GM19238 (cell line): Measurements from ENCODE around the gene SLC25A23.

ENCODE experiments used
- DNase-seq: peaks from one replicate; pipeline ENCODE4 v3.0.0; 2011; ENCODE audit warnings: low spot score; ENCODE audit not compliant: insufficient read length

SLC25A23 gene

DNA sequence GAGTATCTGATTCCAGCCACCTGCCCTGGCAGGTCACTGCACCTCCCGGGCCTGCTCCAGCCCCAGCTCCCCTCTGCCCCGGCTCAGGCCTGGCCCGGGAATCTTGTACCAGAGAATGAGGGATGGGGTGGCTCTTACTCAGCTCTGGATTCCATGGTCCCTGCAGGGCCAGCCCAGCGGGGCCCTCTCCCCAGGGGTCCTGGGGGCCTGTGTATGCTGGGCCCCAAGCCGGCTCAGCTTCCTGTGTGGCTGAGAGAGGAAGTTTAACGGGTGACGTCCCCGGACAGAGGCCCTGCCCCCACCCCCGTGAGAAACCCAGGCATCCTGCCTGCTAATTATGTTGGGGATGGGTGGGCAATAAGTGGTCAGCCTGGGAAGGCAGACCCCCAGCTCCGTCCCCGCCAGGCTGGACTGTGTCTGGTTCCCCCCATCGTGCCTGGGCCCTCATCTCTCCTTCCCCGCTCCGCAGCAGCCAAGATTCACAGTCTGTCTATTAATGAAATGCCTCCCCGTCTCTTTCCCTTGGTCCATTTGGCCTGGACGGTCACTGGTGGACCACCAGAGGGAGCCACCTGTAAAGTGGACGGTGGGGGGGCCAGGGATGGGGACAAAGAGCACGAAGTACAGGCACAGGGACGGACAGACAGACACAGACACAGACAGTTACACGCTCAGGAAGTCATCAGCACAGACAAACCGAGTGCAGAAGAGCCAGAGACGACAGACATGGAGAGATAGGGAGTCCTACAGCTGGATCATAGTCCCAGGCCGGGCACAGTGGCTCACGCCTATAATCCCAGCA is 22.1 kb upstream of the SLC25A23 start, which contains the start of gene DENND1C:
TSS of gene DENND1C (minus strand) at position 247 of the 802 bp plus-strand sequence. CDS start at position 155, 92 bp downstream.
- DNase-seq: no peak

- DNase-seq: no peak
These were observed 21.3 kb upstream of the SLC25A23 start for GRCh38 chr19:6480848-6481415.

GRCh38 chr19:6479836-6480398 is 20.3 kb upstream of the SLC25A23 start:
- no peak for DNase-seq

GRCh38 chr19:6478815-6479214 is 19.2 kb upstream of the SLC25A23 start:
- no peak for DNase-seq

- DNase-seq: no peak
These were observed 17.4 kb upstream of the SLC25A23 start for GRCh38 chr19:6476896-6477431.

DNA sequence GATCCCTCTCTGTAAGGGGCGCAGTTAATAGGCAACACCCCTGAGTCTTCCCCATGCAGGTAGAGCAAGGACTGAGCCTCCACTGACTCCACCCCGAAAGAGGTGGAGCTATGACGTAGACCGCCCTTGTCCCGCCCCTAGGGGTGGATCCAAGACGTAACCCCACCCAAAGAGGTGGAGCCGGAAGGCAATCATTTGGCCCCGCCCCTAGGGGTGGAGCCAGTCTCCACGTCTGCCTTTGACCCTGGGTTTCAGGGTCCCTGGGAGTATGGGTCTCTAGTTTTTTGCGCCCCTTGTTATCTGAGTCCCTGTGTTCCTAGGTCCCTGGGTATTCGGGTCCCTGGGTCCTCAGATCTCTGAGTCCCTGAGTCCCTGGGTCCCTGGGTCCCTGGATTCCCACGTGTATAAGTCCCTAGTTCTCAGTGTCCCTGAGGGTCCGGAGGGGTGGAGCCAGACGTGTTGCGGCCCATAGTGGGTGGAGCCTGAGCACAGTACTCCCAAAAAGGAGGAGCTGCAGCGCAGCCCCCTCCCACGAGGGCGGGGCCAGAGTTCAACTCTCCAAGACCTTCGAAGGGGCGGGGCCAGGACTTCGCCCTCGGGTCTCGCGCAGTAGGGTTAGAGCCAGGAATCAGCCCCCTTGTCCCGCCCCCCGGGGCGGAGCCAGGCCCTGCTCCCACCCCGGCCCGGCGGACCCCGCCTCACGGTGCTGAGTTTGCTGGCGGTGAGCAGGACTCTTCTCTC is 16.7 kb upstream of the SLC25A23 start:
- DNase-seq: no peak

DNA sequence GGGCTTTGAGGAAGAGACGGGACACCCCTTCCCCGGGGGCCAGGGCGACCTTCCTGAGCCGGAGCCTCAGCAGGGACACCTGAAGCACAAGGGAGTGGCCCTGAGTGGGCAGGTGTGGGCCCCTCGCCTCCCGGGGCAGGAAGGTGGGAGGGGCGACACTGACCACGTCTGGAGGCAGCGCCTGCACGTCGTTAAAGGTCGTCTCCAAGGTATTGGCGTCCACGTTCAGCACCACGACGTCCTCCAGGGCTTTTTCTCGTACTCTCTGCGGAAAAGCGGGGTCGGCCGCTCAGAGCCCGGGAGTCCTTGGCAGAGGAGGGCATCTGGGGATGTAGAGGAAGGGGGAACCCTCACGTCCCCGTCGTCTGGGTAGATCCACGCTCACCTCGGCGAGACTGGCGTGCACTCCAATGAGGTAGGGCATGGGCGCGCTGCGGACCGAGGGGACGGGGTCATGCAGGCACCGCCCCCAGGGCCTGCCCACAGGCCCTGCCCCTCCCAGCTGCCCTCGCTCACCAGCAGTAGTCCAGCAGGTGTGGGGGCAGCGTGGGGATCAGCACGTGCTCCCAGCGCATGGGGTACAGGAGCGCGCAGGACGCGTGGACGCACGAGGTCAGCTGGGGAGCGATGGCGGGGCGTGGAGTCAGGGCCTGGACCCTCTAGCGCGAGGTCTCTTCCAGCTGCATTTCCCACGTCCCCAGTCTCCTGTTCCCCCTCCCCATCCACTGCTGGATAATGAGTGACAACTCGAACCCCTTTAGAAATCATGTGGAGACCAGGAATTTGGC is 15.9 kb upstream of the SLC25A23 start:
- no peak for DNase-seq

DNA sequence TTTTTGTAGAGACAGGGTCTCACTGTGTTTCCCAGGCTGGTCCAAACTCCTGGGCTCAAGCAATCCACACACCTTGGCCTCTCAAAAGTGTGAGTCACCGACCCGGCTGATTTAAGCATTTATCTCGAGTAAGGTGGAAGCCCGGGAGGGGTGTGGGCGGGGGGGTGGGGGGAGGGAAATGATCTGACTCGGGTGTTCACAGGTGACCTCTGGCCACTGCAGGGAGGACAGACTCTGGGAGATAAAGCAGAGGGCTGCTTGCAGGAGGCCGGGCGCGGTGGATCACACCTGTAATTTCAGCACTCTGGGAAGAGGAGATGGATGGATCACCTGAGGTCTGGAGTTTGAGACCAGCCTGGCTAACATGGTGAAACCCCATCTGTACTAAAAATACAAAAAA is 14.1 kb upstream of the SLC25A23 start:
- DNase-seq: no peak

DNA sequence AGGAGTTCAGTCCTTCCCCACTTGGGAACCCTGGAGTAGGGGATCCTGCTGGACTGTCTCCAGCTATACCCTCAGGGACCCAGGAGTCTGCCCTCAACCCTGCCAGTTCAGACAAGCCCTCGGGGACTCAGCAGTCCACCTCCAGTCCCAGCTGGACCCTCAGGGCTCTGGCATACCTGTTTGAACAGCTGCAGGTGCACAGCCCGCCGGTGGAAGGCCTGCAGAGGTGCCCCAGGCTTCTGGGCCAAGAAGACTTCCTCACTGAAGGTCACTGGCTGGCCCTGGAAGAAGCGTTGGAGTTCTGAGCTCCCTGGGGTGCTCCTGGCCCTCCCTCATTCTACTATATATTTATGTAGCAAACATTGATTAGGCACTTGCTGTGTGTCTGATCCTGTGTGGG is 13.1 kb upstream of the SLC25A23 start:
- DNase-seq: no peak

DNA sequence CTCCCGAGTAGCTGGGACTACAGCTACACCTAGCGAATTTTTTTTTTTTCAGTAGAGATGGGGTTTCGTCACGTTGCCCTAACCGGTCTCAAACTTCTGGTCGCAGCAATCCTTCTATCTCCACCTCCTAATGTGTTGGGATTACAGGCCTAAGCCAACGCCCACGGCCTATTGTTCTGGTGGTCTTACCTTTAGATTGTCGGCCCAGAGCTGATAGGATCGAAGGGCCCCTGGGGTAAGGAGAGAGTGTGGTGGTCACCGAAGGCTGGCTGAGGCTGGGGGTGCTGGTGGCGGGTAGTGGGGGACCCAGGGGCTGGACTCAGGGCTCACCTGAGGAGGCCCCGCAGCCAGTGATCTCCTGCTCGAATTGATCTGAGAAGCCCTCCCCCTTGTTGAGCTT is 11.5 kb upstream of the SLC25A23 start:
- DNase-seq: no peak

GRCh38 chr19:6470173-6470572 is 10.6 kb upstream of the SLC25A23 start:
- DNase-seq: no peak

DNA sequence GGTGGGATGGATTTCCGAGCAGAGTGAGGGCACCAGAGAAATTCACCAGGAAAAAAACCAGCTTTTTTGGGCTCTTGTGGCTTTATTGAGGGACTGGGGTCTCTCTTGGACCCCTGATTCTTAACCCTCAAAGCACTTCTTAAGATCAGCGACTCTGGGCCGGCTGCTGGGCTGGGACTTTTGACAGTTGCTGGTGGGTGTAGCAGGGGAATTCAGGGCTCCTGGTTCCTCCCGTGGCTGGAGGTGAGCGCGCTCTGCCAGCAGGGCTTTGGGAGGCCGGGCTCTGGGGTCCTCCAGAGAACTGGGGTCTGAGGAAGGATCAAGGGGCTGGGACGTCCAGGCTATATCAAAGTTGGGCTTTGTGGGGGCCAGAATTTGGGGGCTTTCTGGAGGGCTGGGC is 7.8 kb upstream of the SLC25A23 start:
- DNase-seq: no peak

- DNase-seq: no peak
These were observed 7.1 kb upstream of the SLC25A23 start for GRCh38 chr19:6466526-6467248.

GRCh38 chr19:6465663-6466062 is 6.1 kb upstream of the SLC25A23 start:
- no peak for DNase-seq

DNA sequence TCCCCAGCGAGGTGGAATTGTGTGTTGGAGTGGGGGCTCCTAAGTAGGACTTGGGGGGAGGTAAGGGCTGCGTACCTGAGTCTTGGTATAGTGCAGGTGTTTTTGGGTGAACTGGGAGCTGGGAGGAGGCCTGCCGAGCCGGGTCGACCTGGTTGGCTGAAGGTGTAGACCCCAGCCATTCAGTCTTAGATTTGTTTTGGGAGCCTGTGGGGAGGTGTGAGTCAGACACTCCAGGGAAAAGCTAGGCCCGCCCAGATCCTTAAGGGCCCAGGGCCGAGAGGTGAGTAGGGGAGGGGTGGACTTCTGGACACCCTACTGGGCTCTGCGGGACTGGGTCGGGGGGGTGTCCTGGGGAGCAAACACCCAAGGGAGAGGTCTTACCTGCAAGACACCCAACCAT is 5.4 kb upstream of the SLC25A23 start:
- DNase-seq: no peak

- no peak for DNase-seq
These were observed 4.7 kb upstream of the SLC25A23 start, which contains the start of gene CRB3 for GRCh38 chr19:6464070-6464873. TSS of gene CRB3 (plus strand) at chr19:6464271. CDS start at chr19:6464702, 431 bp downstream.

- peak; percentile 94 for DNase-seq
These were observed 700 bp upstream of the SLC25A23 start for GRCh38 chr19:6460099-6460884.

GRCh38 chr19:6458695-6459261 is 814 bp downstream of the SLC25A23 start:
- no peak for DNase-seq
